ENCODE results near the gene GJB5.

The GJB5 gene

DNA sequence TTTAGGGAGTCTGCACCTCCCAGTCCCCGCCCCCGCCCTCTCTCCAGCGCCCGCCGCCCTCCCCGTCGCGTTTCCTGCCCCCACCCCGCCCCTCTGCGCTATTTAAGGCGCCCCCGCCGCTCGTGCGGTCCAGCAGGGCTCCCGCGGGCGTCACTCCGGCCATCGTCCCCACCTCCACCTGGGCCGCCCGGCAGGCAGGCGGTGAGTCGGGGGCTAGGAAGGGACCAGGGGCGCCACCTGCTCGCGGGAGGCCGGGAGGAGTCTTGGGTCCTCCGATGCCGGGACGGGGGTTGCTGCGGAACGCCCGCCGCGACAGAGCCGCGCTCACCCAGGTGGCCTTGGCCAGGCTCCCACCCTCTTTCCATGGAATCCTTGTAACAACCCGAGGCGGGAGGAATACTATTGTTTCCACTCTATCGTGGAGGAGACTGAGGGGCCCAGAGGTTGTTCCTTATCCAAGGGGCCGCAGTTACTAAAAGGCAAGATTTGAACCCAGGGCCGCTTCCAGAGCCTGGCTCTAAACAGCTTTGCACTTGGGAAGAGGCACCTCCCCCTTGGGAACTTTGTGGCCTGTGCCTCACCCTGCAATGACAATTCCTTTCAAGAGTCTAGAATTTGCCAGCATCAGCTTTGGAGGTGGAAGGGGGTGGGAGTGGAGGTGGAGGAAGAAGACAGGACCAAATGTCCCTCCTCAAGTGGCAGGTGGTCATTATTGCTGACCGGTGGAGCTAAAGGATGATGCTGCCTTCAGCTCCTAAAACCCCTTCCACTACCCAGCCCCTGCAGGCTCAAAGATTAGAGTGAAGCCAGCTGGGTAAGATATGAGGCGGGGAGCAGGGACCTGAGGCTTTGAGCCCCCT is 38.3 kb downstream of the GJB5 start, which contains the start of gene GJA4:
Gene GJA4 (plus strand): TSS at position 132 of the 860 bp plus-strand sequence. CDS start 1,215 bp downstream, outside the sequence.
- in situ Hi-C loops (cut with MboI; ENCODE audit: low sequenced_read_pairs) = no loop called here

DNA sequence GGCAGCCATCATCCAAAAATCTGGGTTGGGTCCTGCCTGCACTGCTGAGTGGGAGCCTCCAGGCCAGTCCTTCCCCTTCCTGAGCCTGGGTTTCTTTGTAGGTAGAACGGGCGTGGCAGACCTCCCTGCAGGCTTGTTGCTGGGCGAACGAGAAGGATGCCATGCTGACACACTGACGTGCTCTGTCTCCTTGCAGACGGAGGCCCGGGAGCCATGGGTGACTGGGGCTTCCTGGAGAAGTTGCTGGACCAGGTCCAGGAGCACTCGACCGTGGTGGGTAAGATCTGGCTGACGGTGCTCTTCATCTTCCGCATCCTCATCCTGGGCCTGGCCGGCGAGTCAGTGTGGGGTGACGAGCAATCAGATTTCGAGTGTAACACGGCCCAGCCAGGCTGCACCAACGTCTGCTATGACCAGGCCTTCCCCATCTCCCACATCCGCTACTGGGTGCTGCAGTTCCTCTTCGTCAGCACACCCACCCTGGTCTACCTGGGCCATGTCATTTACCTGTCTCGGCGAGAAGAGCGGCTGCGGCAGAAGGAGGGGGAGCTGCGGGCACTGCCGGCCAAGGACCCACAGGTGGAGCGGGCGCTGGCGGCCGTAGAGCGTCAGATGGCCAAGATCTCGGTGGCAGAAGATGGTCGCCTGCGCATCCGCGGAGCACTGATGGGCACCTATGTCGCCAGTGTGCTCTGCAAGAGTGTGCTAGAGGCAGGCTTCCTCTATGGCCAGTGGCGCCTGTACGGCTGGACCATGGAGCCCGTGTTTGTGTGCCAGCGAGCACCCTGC is 39.3 kb downstream of the GJB5 start:
- in situ Hi-C loops (cut with MboI; ENCODE audit: low sequenced_read_pairs) = no loop called here

DNA sequence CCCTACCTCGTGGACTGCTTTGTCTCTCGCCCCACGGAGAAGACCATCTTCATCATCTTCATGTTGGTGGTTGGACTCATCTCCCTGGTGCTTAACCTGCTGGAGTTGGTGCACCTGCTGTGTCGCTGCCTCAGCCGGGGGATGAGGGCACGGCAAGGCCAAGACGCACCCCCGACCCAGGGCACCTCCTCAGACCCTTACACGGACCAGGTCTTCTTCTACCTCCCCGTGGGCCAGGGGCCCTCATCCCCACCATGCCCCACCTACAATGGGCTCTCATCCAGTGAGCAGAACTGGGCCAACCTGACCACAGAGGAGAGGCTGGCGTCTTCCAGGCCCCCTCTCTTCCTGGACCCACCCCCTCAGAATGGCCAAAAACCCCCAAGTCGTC is 39.9 kb downstream of the GJB5 start:
- in situ Hi-C loops (cut with MboI; ENCODE audit: low sequenced_read_pairs) = no loop called here

DNA sequence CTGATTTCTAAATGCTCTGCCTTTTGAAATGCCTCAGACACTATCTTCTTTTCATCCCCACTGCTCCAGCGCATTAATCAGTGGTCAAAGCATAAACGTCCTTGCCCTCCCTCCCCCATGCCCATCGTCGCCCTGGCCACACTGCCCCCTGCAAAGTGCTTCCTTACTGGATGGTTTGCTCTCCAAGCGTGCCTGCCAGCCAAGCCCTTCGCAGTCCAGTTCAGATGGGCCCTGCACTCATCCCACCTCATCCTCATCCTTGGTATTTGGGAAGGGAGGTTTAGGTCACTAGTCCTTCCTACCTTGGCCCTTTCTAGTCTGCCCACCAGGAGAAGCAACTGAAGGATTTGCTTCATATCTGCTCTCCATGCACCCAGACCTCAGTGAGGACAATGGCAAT is 41.1 kb downstream of the GJB5 start:
- in situ Hi-C loops (cut with MboI; ENCODE audit: low sequenced_read_pairs) = no loop called here

DNA sequence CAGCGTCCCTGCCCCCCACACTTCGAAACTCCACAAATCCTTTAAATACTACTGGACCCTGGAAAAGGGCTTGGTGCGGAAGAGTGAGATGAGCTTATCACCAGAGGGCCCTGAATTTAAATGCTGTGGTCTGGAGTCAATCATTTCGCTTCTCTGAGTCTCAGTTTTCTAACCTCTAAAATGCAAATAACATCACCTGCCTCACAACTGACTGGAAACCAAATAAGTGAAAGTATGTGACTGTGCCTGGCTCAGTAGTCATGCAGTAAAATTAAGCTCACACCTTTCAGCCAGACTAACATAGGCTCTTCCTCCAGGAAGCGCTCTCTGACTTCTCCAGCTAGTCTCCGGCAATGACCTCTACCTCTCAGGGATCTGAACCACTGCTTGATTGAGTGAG is 42.1 kb downstream of the GJB5 start:
- in situ Hi-C loops (cut with MboI; ENCODE audit: low sequenced_read_pairs) = no loop called here

DNA sequence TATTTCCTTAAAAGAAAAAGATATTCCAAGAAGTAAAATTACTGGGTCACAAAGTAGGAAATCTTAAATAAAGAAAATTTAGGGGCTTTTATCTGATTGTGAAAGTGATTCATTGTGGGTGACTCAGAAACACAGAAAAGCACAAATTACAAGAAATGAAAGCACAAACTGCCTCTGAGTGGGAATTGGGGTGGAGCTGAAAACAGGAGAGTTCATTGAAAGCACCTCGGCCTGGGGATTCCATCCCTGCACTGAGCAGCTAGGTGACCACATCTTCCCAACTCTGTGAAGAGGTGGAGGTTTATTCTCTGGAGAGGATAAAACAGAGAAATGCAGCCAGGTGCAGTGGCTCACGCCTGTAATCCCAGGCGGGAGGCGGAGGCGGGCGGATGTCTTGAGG is 45.4 kb downstream of the GJB5 start:
- in situ Hi-C loops (cut with MboI; ENCODE audit: low sequenced_read_pairs) = no loop called here

DNA sequence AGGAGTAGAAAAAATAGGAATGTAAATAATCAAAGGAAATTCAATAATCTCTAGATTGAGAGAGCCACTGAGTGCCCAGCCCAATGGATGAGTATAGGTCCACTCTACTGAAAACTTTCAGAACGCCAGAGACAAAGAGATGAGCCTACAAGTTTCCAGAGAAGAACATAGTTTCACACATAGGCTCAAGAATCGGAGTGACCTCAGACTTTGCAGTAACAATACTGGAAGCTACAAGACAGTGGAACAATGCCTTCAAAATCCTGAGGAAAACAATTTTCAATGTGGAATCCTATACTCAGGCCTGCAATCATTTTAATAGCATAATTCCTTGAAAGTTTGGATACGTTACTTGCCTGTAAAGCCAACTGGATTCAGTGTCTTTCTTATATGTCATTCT is 48.9 kb downstream of the GJB5 start:
- in situ Hi-C loops (cut with MboI; ENCODE audit: low sequenced_read_pairs) = no loop called here

DNA sequence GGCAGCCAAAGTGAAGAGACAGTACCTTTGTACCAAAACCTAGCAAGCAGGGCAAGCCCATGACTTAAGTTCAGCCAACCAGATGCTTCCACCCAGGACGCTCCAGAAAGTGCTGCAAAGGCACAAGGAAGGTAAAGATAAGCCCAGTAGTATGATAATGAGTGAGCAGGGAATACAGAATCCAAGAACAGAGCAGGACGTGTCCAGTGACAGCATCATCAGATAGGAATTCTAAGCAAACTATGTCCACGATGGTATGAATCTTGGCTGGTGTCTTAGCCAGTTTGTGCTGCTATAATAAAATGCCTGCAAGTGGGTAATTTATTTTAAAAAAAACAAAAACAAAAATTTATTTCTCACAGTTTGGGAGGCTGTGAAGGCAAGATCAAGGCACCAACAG is 51.5 kb downstream of the GJB5 start:
- in situ Hi-C loops (cut with MboI; ENCODE audit: low sequenced_read_pairs) = no loop called here
